ENCODE measurements around the gene TBC1D25.

TBC1D25 gene

DNA sequence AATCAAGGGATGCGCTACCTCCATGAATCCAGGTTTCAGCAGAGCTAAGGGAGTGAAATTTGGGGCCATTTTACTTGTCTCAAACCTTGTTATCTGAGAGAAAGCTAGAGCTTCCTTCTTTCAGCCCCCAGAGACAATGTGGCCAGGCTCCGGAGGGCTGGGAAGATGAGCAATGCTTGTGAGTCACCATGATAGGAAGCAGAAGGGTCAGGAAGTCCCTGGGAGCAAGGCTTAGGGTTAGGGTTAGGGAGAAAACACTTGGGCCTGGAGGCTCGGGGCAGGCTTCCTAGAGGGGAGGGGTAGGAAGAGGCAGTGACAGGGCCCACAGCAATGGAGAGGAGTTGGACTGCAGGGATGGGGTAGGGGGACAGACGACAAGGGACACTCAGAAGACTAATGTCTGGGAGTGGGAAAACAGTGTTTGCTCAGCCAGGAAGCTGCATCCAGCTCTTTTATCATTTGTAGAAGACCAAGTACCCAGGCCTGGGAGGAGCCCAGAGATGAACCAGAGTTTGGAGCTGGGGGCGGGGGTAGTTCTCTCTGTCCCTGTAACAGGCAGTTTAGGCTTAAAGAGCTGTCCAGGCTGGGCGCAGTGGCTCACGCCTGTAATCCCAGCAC is 47.1 kb upstream of the TBC1D25 start:
- H3K9ac ChIP-seq (ENCODE audit: low read length) = peak overlapping the region; percentile 11
- peak overlapping the region in 1 of 2 experiments; percentile 38 for H2BK12ac ChIP-seq (ENCODE audit: low read length in 2 of 2)
- H4K8ac ChIP-seq (ENCODE audit: low read length) = no peak overlapping the region
- peak overlapping the region in 1 of 2 experiments; percentile 37 for H3K18ac ChIP-seq (ENCODE audit: low read depth in 1 of 2, low read length in 2 of 2)
- H3K27ac ChIP-seq (ENCODE audit: low read length, poor library complexity, severe bottlenecking) = peak overlapping the region; percentile 20
- no peaks in the 10 kb centered on the region for H3K79me1 ChIP-seq (replicated peaks; ENCODE audit: low read length, poor library complexity, severe bottlenecking)
- no peak overlapping the region for H2AK5ac ChIP-seq (ENCODE audit: low read length, severe bottlenecking)
- peak; percentile 66 for DNase-seq
- H4K91ac ChIP-seq (ENCODE audit: low read length) = peak overlapping the region; percentile 80
- H2BK5ac ChIP-seq (ENCODE audit: low read depth, low read length, poor library complexity, severe bottlenecking) = no peak overlapping the region
- 29% methylated on average over 5 of the region's 7 CpGs for WGBS
- peaks cover 3% of the 10 kb centered on the region for H3K9me3 ChIP-seq (ENCODE audit: control insufficient read depth, low read length)
- no peak overlapping the region for H3K23ac ChIP-seq (ENCODE audit: low read length in 2 of 2)
- H3K4me3 ChIP-seq (ENCODE audit: insufficient read depth in 1 of 2, low read depth in 1 of 2, low read length in 2 of 2) = peak overlapping the region in 1 of 2 experiments; percentile 26
- H3K27me3 ChIP-seq (ENCODE audit: control insufficient read depth in 1 of 2, insufficient read depth in 1 of 2, low read length in 2 of 2) = peaks cover 0 to 2% of the 10 kb centered on the region in 2 experiments
- H3K36me3 ChIP-seq (ENCODE audit: control insufficient read depth in 1 of 2, insufficient read depth in 2 of 2, low read depth in 1 of 2, low read length in 2 of 2) = peaks cover 0 to 2% of the 10 kb centered on the region in 2 experiments
- H3K4me1 ChIP-seq (ENCODE audit: control insufficient read depth, insufficient read depth, low read depth, low read length) = peaks cover 19% of the 10 kb centered on the region
- peak overlapping the region in 1 of 2 experiments; percentile 8 for H3K4ac ChIP-seq (ENCODE audit: low read depth in 1 of 2, low read length in 2 of 2)
- H2AFZ ChIP-seq (ENCODE audit: low read depth, low read length) = no peak overlapping the region
- no peak overlapping the region for H3K14ac ChIP-seq (ENCODE audit: low read length in 2 of 2)
- H2BK15ac ChIP-seq (ENCODE audit: low read depth, poor library complexity, severe bottlenecking) = no peak overlapping the region
- H3K4me2 ChIP-seq (ENCODE audit: low read length, poor library complexity, severe bottlenecking) = no peak overlapping the region
- no peak overlapping the region for H2BK120ac ChIP-seq (ENCODE audit: low read depth, low read length)

DNA sequence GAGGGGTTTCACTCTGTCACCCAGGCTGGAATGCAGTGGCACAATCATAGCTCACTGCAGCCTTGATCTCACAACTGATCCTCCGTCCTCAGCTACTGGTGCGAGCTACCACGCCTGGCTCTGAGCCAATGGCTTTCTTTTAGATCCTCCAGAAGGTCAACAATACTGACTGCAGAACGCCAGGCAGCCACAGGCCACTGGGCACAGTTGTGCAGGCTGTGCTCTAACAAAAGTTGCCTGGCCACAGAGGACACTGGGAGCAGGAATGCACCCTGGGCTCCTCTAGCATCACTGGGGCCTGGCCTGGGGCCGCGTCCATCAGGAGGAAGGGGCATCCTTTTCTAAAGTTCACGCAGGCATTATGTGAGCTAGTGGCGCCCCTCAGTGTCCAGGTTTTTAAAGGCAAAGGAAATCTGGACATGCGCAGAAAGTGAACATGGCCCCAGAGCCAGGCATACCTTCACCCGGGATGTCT is 45.6 kb upstream of the TBC1D25 start:
- peak; percentile 52 for DNase-seq
- Histone ChIP-seq H3K4me3 (ENCODE audit: insufficient read depth in 1 of 2, low read depth in 1 of 2, low read length in 2 of 2) (no peak overlapping the region), H2AFZ (ENCODE audit: low read depth, low read length) (no peak overlapping the region), H2BK5ac (ENCODE audit: low read depth, low read length, poor library complexity, severe bottlenecking) (no peak overlapping the region), H3K23ac (ENCODE audit: low read length in 2 of 2) (no peak overlapping the region), H3K27me3 (ENCODE audit: control insufficient read depth in 1 of 2, insufficient read depth in 1 of 2, low read length in 2 of 2) (peaks cover 0 to 2% of the 10 kb centered on the region in 2 experiments), H4K91ac (ENCODE audit: low read length) (peak overlapping the region; percentile 34), H2AK5ac (ENCODE audit: low read length, severe bottlenecking) (no peak overlapping the region), H3K4me1 (ENCODE audit: control insufficient read depth, insufficient read depth, low read depth, low read length) (peaks cover 15% of the 10 kb centered on the region), H2BK15ac (ENCODE audit: low read depth, poor library complexity, severe bottlenecking) (no peak overlapping the region), H3K9me3 (ENCODE audit: control insufficient read depth, low read length) (peaks cover 3% of the 10 kb centered on the region), H3K36me3 (ENCODE audit: control insufficient read depth in 1 of 2, insufficient read depth in 2 of 2, low read depth in 1 of 2, low read length in 2 of 2) (no peaks in the 10 kb centered on the region), H3K14ac (ENCODE audit: low read length in 2 of 2) (no peak overlapping the region), H4K8ac (ENCODE audit: low read length) (no peak overlapping the region), H3K9ac (ENCODE audit: low read length) (no peak overlapping the region), H2BK12ac (ENCODE audit: low read length in 2 of 2) (no peak overlapping the region), H2BK120ac (ENCODE audit: low read depth, low read length) (no peak overlapping the region), H3K27ac (ENCODE audit: low read length, poor library complexity, severe bottlenecking) (no peak overlapping the region), H3K18ac (ENCODE audit: low read depth in 1 of 2, low read length in 2 of 2) (peak overlapping the region in 1 of 2 experiments; percentile 5), H3K4ac (ENCODE audit: low read depth in 1 of 2, low read length in 2 of 2) (no peak overlapping the region), H3K4me2 (ENCODE audit: low read length, poor library complexity, severe bottlenecking) (no peak overlapping the region), H3K79me1 (replicated peaks; ENCODE audit: low read length, poor library complexity, severe bottlenecking) (no peaks in the 10 kb centered on the region)
- 45% methylated on average over 10 of the region's 10 CpGs for WGBS

- H3K23ac ChIP-seq (ENCODE audit: low read length in 2 of 2) = no peak overlapping the region
- no peaks in the 10 kb centered on the region for H3K79me1 ChIP-seq (replicated peaks; ENCODE audit: low read length, poor library complexity, severe bottlenecking)
- no peak overlapping the region for H2BK12ac ChIP-seq (ENCODE audit: low read length in 2 of 2)
- H2AK5ac ChIP-seq (ENCODE audit: low read length, severe bottlenecking) = no peak overlapping the region
- WGBS = 70% methylated on average over 2 of the region's 4 CpGs
- H3K9me3 ChIP-seq (ENCODE audit: control insufficient read depth, low read length) = no peaks in the 10 kb centered on the region
- no peak overlapping the region for H3K9ac ChIP-seq (ENCODE audit: low read length)
- no peak overlapping the region for H2BK120ac ChIP-seq (ENCODE audit: low read depth, low read length)
- H4K91ac ChIP-seq (ENCODE audit: low read length) = no peak overlapping the region
- H3K36me3 ChIP-seq (ENCODE audit: control insufficient read depth in 1 of 2, insufficient read depth in 2 of 2, low read depth in 1 of 2, low read length in 2 of 2) = no peaks in the 10 kb centered on the region
- peaks cover 14% of the 10 kb centered on the region for H3K4me1 ChIP-seq (ENCODE audit: control insufficient read depth, insufficient read depth, low read depth, low read length)
- no peak overlapping the region for H3K18ac ChIP-seq (ENCODE audit: low read depth in 1 of 2, low read length in 2 of 2)
- no peak overlapping the region for H2BK5ac ChIP-seq (ENCODE audit: low read depth, low read length, poor library complexity, severe bottlenecking)
- H3K14ac ChIP-seq (ENCODE audit: low read length in 2 of 2) = no peak overlapping the region
- no peak overlapping the region for H2AFZ ChIP-seq (ENCODE audit: low read depth, low read length)
- H2BK15ac ChIP-seq (ENCODE audit: low read depth, poor library complexity, severe bottlenecking) = no peak overlapping the region
- H3K27ac ChIP-seq (ENCODE audit: low read length, poor library complexity, severe bottlenecking) = no peak overlapping the region
- no peak for DNase-seq
- peaks cover 0 to 2% of the 10 kb centered on the region in 2 experiments for H3K27me3 ChIP-seq (ENCODE audit: control insufficient read depth in 1 of 2, insufficient read depth in 1 of 2, low read length in 2 of 2)
- no peak overlapping the region for H4K8ac ChIP-seq (ENCODE audit: low read length)
- H3K4me3 ChIP-seq (ENCODE audit: insufficient read depth in 1 of 2, low read depth in 1 of 2, low read length in 2 of 2) = no peak overlapping the region
- no peak overlapping the region for H3K4ac ChIP-seq (ENCODE audit: low read depth in 1 of 2, low read length in 2 of 2)
- no peak overlapping the region for H3K4me2 ChIP-seq (ENCODE audit: low read length, poor library complexity, severe bottlenecking)
These were observed 42.9 kb upstream of the TBC1D25 start for GRCh38 chrX:48496660-48497059.

DNA sequence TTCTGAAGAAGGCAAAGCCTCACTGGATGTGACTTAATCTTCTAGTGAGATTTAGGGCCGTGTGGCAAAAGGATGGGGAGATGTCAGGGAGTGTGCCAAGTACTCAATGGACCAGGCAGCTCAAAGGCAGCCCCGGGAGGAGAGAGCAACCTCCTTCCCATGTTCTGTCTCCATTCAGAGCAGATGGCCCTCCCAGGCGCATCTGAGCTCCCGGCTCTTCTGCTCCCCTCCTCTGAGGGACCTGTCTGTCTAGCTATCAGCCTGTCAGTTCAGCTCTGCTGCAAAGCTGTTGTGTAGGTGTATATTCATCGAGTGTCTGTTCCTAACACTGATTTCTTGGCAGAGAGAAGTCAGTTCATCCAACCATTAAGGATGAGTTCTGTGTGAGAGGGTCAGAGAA is 41.6 kb upstream of the TBC1D25 start:
- Histone ChIP-seq H3K4me1 (ENCODE audit: control insufficient read depth, insufficient read depth, low read depth, low read length) (peaks cover 6% of the 10 kb centered on the region), H3K27me3 (ENCODE audit: control insufficient read depth in 1 of 2, insufficient read depth in 1 of 2, low read length in 2 of 2) (peaks cover 0 to 5% of the 10 kb centered on the region in 2 experiments), H2BK12ac (ENCODE audit: low read length in 2 of 2) (peak overlapping the region in 1 of 2 experiments; percentile 15), H3K18ac (ENCODE audit: low read depth in 1 of 2, low read length in 2 of 2) (peak overlapping the region; percentile 14 to 34), H3K4me3 (ENCODE audit: insufficient read depth in 1 of 2, low read depth in 1 of 2, low read length in 2 of 2) (no peak overlapping the region), H3K27ac (ENCODE audit: low read length, poor library complexity, severe bottlenecking) (peak overlapping the region; percentile 32), H2AK5ac (ENCODE audit: low read length, severe bottlenecking) (no peak overlapping the region), H2BK5ac (ENCODE audit: low read depth, low read length, poor library complexity, severe bottlenecking) (no peak overlapping the region), H3K4me2 (ENCODE audit: low read length, poor library complexity, severe bottlenecking) (no peak overlapping the region), H3K9ac (ENCODE audit: low read length) (no peak overlapping the region), H2BK15ac (ENCODE audit: low read depth, poor library complexity, severe bottlenecking) (no peak overlapping the region), H3K4ac (ENCODE audit: low read depth in 1 of 2, low read length in 2 of 2) (no peak overlapping the region), H3K9me3 (ENCODE audit: control insufficient read depth, low read length) (no peaks in the 10 kb centered on the region), H3K36me3 (ENCODE audit: control insufficient read depth in 1 of 2, insufficient read depth in 2 of 2, low read depth in 1 of 2, low read length in 2 of 2) (no peaks in the 10 kb centered on the region), H3K23ac (ENCODE audit: low read length in 2 of 2) (no peak overlapping the region), H3K14ac (ENCODE audit: low read length in 2 of 2) (no peak overlapping the region), H3K79me1 (replicated peaks; ENCODE audit: low read length, poor library complexity, severe bottlenecking) (no peaks in the 10 kb centered on the region), H4K91ac (ENCODE audit: low read length) (peak overlapping the region; percentile 46), H2BK120ac (ENCODE audit: low read depth, low read length) (no peak overlapping the region), H2AFZ (ENCODE audit: low read depth, low read length) (no peak overlapping the region), H4K8ac (ENCODE audit: low read length) (no peak overlapping the region)
- WGBS = 84% methylated on average over 5 of the region's 5 CpGs
- DNase-seq = no peak

Measured in mesenchymal stem cell (in vitro differentiated cells and primary cell).